H1 (cell line): ENCODE data around the gene DAB2IP. TPM values are rescaled to one million over a fixed set of nuclear protein-coding genes. Genes with fewer than 3 reads are reported as not detected.

Experiments
- CTCF ChIA-PET: fragments of 300-600 bp; sonication (Branson Sonifier 250); formaldehyde crosslinking; loops from one replicate; lab custom pipeline; 2021; ENCODE audit not compliant: partially characterized antibody; lab: Charles Lee
- POLR2A ChIA-PET: fragments of 300-600 bp; sonication (Branson Sonifier 250); formaldehyde crosslinking; loops from one replicate; lab custom pipeline; 2021; ENCODE audit warnings: inconsistent platforms; ENCODE audit not compliant: partially characterized antibody; lab: Charles Lee
- DNase-seq, 2 experiments: peaks; one replicate each; pipeline versions ENCODE4 v3.0.0 to v3.0.0-alpha.2; 2010 to 2022; ENCODE audit warnings: low spot score in 2 of 2, low read depth in 1 of 2, mixed read lengths in 1 of 2
- FAIRE-seq: peaks from 2 replicates; lab custom pipeline; 2011; peaks lifted over from hg19 to GRCh38; lab: Jason Lieb, UNC
- H2AFZ ChIP-seq: 2 replicates; pipeline ENCODE4 v1.8.1; 2012; ENCODE audit warnings: low read length, inconsistent platforms
- H2AK5ac ChIP-seq: 2 replicates; pipeline ENCODE4 v1.6.1; 2013; ENCODE audit warnings: low read depth, low read length
- H2BK120ac ChIP-seq: replicated peaks from 2 replicates; pipeline ENCODE3; 2013; ENCODE audit warnings: low read depth, low read length, inconsistent platforms
- H2BK12ac ChIP-seq: 2 replicates; pipeline ENCODE4 v1.6.1; 2013; ENCODE audit warnings: low read depth, low read length
- H2BK15ac ChIP-seq: 2 replicates; pipeline ENCODE4 v1.6.1; 2013; ENCODE audit warnings: low read length
- H2BK20ac ChIP-seq: 2 replicates; pipeline ENCODE4 v1.6.1; 2013; ENCODE audit warnings: low read length
- H2BK5ac ChIP-seq: 2 replicates; pipeline ENCODE4 v1.6.1; 2013; ENCODE audit warnings: low read depth, low read length
- H3K14ac ChIP-seq: 2 replicates; pipeline ENCODE4 v1.6.1; 2013; ENCODE audit warnings: inconsistent platforms; ENCODE audit not compliant: insufficient read length
- H3K18ac ChIP-seq: 2 replicates; pipeline ENCODE4 v1.6.1; 2013; ENCODE audit warnings: low read length; ENCODE audit errors: extremely low read depth
- H3K23ac ChIP-seq: 2 replicates; pipeline ENCODE4 v1.6.1; 2013; ENCODE audit warnings: inconsistent platforms; ENCODE audit not compliant: insufficient read length
- H3K23me2 ChIP-seq: 2 replicates; pipeline ENCODE4 v1.6.1; 2013; ENCODE audit warnings: low read depth, low read length
- H3K27ac ChIP-seq: 2 replicates; pipeline ENCODE4 v1.6.1; 2011; ENCODE audit warnings: low read depth, low read length, inconsistent platforms
- H3K27me3 ChIP-seq, 4 experiments: replicated peaks in 1 of 4; 1 replicate in 1 of 4; 2 replicates in 3 of 4; pipeline versions ENCODE4 v1.6.1 to v1.8.1; 2011 to 2013; ENCODE audit warnings: low read length in 3 of 4, mild to moderate bottlenecking in 3 of 4, inconsistent platforms in 2 of 4, mixed read lengths in 2 of 4, moderate library complexity in 1 of 4; ENCODE audit not compliant: control insufficient read depth in 3 of 4, insufficient read depth in 3 of 4; ENCODE audit errors: extremely low read depth in 1 of 4
- H3K36me3 ChIP-seq, 4 experiments: 2 replicates each; pipeline versions ENCODE4 v1.6.1 to v1.8.1; 2011 to 2013; ENCODE audit warnings: mild to moderate bottlenecking in 4 of 4, low read length in 3 of 4, moderate library complexity in 2 of 4, control low read depth in 1 of 4, inconsistent platforms in 1 of 4; ENCODE audit not compliant: insufficient read depth in 4 of 4, control insufficient read depth in 2 of 4
- H3K4ac ChIP-seq: replicated peaks from 2 replicates; pipeline ENCODE3; 2013; ENCODE audit warnings: low read length, low read depth, mixed read lengths, inconsistent platforms; ENCODE audit not compliant: insufficient read length
- H3K4me1 ChIP-seq, 4 experiments: replicated peaks in 1 of 4; 1 replicate in 1 of 4; 2 replicates in 3 of 4; pipeline versions ENCODE4 v1.6.1 to v1.8.1; 2011 to 2013; ENCODE audit warnings: low read length in 3 of 4, inconsistent platforms in 2 of 4, mixed read lengths in 1 of 4; ENCODE audit not compliant: insufficient read depth in 4 of 4, control insufficient read depth in 3 of 4
- H3K4me2 ChIP-seq, 2 experiments: 2 replicates each; pipeline versions ENCODE4 v1.6.1 to v1.8.1; 2011 to 2013; ENCODE audit warnings: low read depth in 2 of 2, low read length in 2 of 2, control low read depth in 1 of 2, inconsistent platforms in 1 of 2, mild to moderate bottlenecking in 1 of 2; ENCODE audit not compliant: insufficient read depth in 1 of 2
- H3K4me3 ChIP-seq, 4 experiments: fragments of 200-600, 300-600 bp in 1 of 4; sonication (generic), shearing (Covaris generic), sonication (Bioruptor Twin) in 1 of 4; 2 replicates each; pipeline versions ENCODE4 v1.5.1 to v1.8.1; 2011 to 2016; ENCODE audit warnings: low read length in 4 of 4, low read depth in 3 of 4, control low read depth in 2 of 4, inconsistent platforms in 2 of 4, mild to moderate bottlenecking in 2 of 4, mixed read lengths in 1 of 4, moderate library complexity in 1 of 4; ENCODE audit not compliant: insufficient read depth in 2 of 4; ENCODE audit errors: extremely low read depth in 1 of 4
- H3K56ac ChIP-seq: replicated peaks from 2 replicates; pipeline ENCODE3; 2013; ENCODE audit warnings: low read depth, mild to moderate bottlenecking, mixed read lengths, low read length, inconsistent platforms; ENCODE audit not compliant: insufficient read length
- H3K79me1 ChIP-seq: 2 replicates; pipeline ENCODE4 v1.6.1; 2013; ENCODE audit warnings: low read depth, low read length, control low read depth
- H3K79me2 ChIP-seq, 2 experiments: 2 replicates each; pipeline versions ENCODE4 v1.6.1 to v1.8.1; 2012 to 2013; ENCODE audit warnings: low read length in 2 of 2, mild to moderate bottlenecking in 2 of 2, inconsistent platforms in 1 of 2; ENCODE audit not compliant: insufficient read depth in 2 of 2, control insufficient read depth in 1 of 2
- H3K9ac ChIP-seq, 4 experiments: replicated peaks in 1 of 4; 1 replicate in 1 of 4; 2 replicates in 3 of 4; pipeline versions ENCODE4 v1.6.1 to v1.8.1; 2011 to 2013; ENCODE audit warnings: low read depth in 3 of 4, low read length in 3 of 4, control low read depth in 2 of 4, mild to moderate bottlenecking in 2 of 4, moderate library complexity in 2 of 4, inconsistent platforms in 1 of 4; ENCODE audit errors: extremely low read depth in 1 of 4
- H3K9me3 ChIP-seq, 2 experiments: 2 replicates each; pipeline versions ENCODE4 v1.6.1 to v1.8.1; 2012 to 2013; ENCODE audit warnings: mild to moderate bottlenecking in 2 of 2, moderate library complexity in 2 of 2, control low read depth in 1 of 2, inconsistent platforms in 1 of 2, low read depth in 1 of 2, low read length in 1 of 2, mixed read lengths in 1 of 2; ENCODE audit not compliant: insufficient read depth in 2 of 2
- H4K20me1 ChIP-seq, 2 experiments: replicated peaks in 1 of 2; 2 replicates each; pipeline versions ENCODE3 to v1.8.1; 2011 to 2013; ENCODE audit warnings: inconsistent platforms in 2 of 2, low read length in 2 of 2, mild to moderate bottlenecking in 1 of 2; ENCODE audit not compliant: insufficient read depth in 2 of 2, control insufficient read depth in 1 of 2
- H4K5ac ChIP-seq: 2 replicates; pipeline ENCODE4 v1.6.1; 2013; ENCODE audit warnings: low read length, low read depth, mixed read lengths, inconsistent platforms; ENCODE audit not compliant: insufficient read length
- H4K8ac ChIP-seq: 2 replicates; pipeline ENCODE4 v1.8.0; 2013; ENCODE audit warnings: mild to moderate bottlenecking, moderate library complexity, low read length, inconsistent platforms; ENCODE audit not compliant: insufficient read depth; ENCODE audit errors: extremely low read depth
- H4K91ac ChIP-seq: replicated peaks from 2 replicates; pipeline ENCODE3; 2013; ENCODE audit warnings: low read length, mixed read lengths, inconsistent platforms; ENCODE audit not compliant: insufficient read length
- EGR1 ChIP-seq: IDR thresholded peaks from 2 replicates; pipeline ENCODE4 v1.6.1; 2011; ENCODE audit warnings: low read depth, low read length, borderline replicate concordance
- GABPA ChIP-seq: IDR thresholded peaks from 2 replicates; pipeline ENCODE4 v1.6.1; 2011; ENCODE audit warnings: mild to moderate bottlenecking, low read length, moderate library complexity, borderline replicate concordance; ENCODE audit not compliant: insufficient read depth
- JUN ChIP-seq: IDR thresholded peaks from 2 replicates; pipeline ENCODE4 v1.6.1; 2011; ENCODE audit warnings: low read depth, mild to moderate bottlenecking, improper control_type of control experiment, low read length
- RNF2 ChIP-seq: fragments of 200-900, 300-1000 bp; sonication (generic); IDR thresholded peaks from 2 replicates; pipeline ENCODE4 v1.7.1; 2016; ENCODE audit warnings: borderline replicate concordance, low read depth, mild to moderate bottlenecking, antibody characterized with exemption, low read length; ENCODE audit not compliant: poor library complexity, severe bottlenecking; ENCODE audit errors: missing control alignments
- WGBS, 2 experiments: shearing (Covaris generic) in 1 of 2; methylation state at CpG; one replicate each; pipeline versions ENCODE4 v1.1.6 to v1.1.7; 2013 to 2015; ENCODE audit warnings: low lambda C conversion rate in 2 of 2, mixed read lengths in 2 of 2, inconsistent platforms in 1 of 2, low coverage in 1 of 2, missing lambda C conversion rate in 1 of 2; ENCODE audit not compliant: insufficient replicate concordance in 2 of 2, insufficient coverage in 1 of 2, insufficient read length in 1 of 2; ENCODE audit errors: extremely low coverage in 1 of 2, missing lambda C conversion rate in 1 of 2; 5-methylcytosine and 5-hydroxymethylcytosine counted together
- polyA plus RNA-seq, 7 experiments: library from polyadenylated mRNA; depleted of rRNA in 3 of 7; stranded (reverse) in 5 of 7; unstranded in 2 of 7; fragments of >200 nt in 5 of 7; fragments of 200-250 nt in 2 of 7; gene quantifications; 1 replicate in 5 of 7; 2 replicates in 1 of 7; 4 replicates in 1 of 7; pipeline versions ENCODE4 v1.2.1 to v1.2.3, GENCODE V29; 2011 to 2013; ENCODE audit warnings: missing spikeins in 2 of 7, mixed read lengths in 2 of 7
- total RNA-seq: library from RNA; stranded (reverse); fragmentation: NEBNext Ultra II Directional; extraction: Animal tissue kit (Norgen Biotek cat#: 25700); gene quantifications from 2 replicates; pipeline ENCODE4 v1.2.1, GENCODE V29; 2021
- TF ChIP-seq, protein P1 (sequence below): IDR thresholded peaks from 2 replicates; pipeline ENCODE4 v1.6.1; 2012; ENCODE audit warnings: inconsistent platforms
- TF ChIP-seq, protein P2 (sequence below), 3 experiments: IDR thresholded peaks; 1 replicate in 2 of 3; 2 replicates in 1 of 3; pipeline versions ENCODE4 v1.5.1 to v1.6.1; 2011; ENCODE audit warnings: low read length in 3 of 3, mild to moderate bottlenecking in 3 of 3, inconsistent platforms in 2 of 3, low read depth in 1 of 3, moderate library complexity in 1 of 3; ENCODE audit not compliant: insufficient read depth in 1 of 3; ENCODE audit errors: control extremely low read depth in 1 of 3

Gene DAB2IP
- total and polyA plus RNA-seq, 2 of the 8 experiments (the other 6 are each of a cell fraction or from before 2014, with no cell fraction given), result 19.7 to 39.5 TPM

DNA sequence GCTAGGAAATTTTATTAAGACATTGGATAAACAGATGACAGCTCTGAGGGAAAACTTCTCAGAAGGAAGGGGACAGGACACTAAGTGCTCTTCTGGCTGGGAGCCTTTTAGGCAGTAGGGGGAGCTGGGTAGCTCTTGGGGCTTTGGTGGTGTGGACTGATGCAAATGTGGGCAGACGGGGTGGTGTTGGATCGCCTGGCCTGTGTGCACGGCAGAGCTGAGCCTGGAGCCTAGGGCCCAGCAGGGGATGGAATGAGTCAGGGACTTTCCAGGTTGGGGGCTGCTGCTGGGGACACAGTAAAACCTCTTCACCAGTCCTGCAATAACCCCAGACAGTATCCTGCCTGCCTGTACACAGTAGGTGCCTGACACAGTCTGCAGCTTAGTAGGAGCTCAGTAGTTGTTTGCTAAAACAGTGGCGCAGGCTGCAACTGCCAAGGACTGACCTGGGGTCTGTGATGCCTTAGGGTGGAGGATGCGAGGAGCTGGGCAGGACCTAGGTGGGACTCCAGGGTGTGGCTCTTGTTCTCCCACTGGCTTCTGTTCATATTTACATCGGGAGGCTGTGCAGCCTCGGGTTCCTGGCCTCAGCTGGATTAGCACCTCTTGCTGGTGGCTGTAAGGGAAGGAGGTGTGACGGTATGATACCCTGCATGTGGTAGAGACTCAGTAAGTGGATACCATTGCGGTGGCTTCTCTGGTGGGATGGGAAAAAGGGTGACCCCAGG lies 83.8 kb downstream of the DAB2IP start:
- H4K20me1 ChIP-seq, result peaks cover 16 to 40% of the 10 kb centered on the region in 2 experiments
- CTCF ChIA-PET, result interaction anchor here (0.8 to 20.3 kb wide), 55 partner anchors 9 to 254 kb away, joined by 3 to 305 read pairs (median 5); no protein-coding TSS in a partner anchor
- H3K27me3 ChIP-seq, result peaks cover 0 to 8% (median 4%) of the 10 kb centered on the region in 4 experiments; a peak in 4 of 7 replicates
- 0 out of 2 replicates have a peak overlapping the region, but pooled peaks have one; percentile 1 for H2BK5ac ChIP-seq
- peak; percentile 71 for DNase-seq
- POLR2A ChIA-PET, result interaction anchor here (0.8 to 2.0 kb wide), 6 partner anchors 9 to 36 kb away, joined by 3 to 6 read pairs (median 4); no protein-coding TSS in a partner anchor
- H3K79me1 ChIP-seq, result peaks cover 31% of the 10 kb centered on the region
- 31% methylated on average over 9 of the region's 9 CpGs; no CpG with 5 or more reads in 1 of the 2 experiments for WGBS, 2 experiments
- H3K9ac ChIP-seq, result peak overlapping the region in 2 of 4 experiments; percentile 8 to 14; a peak in 1 of 7 replicates
- no peak overlapping the region for H3K27ac ChIP-seq
- H3K36me3 ChIP-seq, result no peaks in the 10 kb centered on the region
- H3K4me1 ChIP-seq, result peaks cover 12 to 42% (median 34%) of the 10 kb centered on the region in 4 experiments
- H3K18ac ChIP-seq, result peak overlapping the region; percentile 76; the same call in 1 of the 2 replicates
- peak; percentile 58 for FAIRE-seq
- H2AFZ ChIP-seq, result no peak overlapping the region
- 0 out of 2 replicates have a peak overlapping the region, but pooled peaks have one; percentile 81 for H2BK12ac ChIP-seq
- H4K5ac ChIP-seq, result no peak overlapping the region
- peak overlapping the region; percentile 91 to 94 for H3K4me2 ChIP-seq
- no peak overlapping the region for H2BK20ac ChIP-seq
- H2BK15ac ChIP-seq, result 0 out of 2 replicates have a peak overlapping the region, but pooled peaks have one; percentile 33
- no peaks in the 10 kb centered on the region for H3K9me3 ChIP-seq
- no peak overlapping the region for H2BK120ac ChIP-seq
- H4K8ac ChIP-seq, result no peak overlapping the region
- H3K56ac ChIP-seq, result no peak overlapping the region
- peak overlapping the region in 3 of 4 experiments; percentile 52 to 73 (median 56); a peak in 5 of 8 replicates for H3K4me3 ChIP-seq
- H3K4ac ChIP-seq, result no peak overlapping the region
- H3K14ac ChIP-seq, result no peak overlapping the region
- peaks cover 11% of the 10 kb centered on the region for H3K23me2 ChIP-seq
- no peak overlapping the region for H4K91ac ChIP-seq
- peaks cover 0 to 38% of the 10 kb centered on the region in 2 experiments; a peak in 1 of 4 replicates for H3K79me2 ChIP-seq
- H2AK5ac ChIP-seq, result peak overlapping the region; percentile 18; the same call in 1 of the 2 replicates
- no peak overlapping the region for H3K23ac ChIP-seq
- no peak for TF ChIP-seq RNF2
- TF ChIP-seq GABPA, result peak; percentile 60; the same call in 1 of the 2 replicates
- no peak for TF ChIP-seq EGR1
- TF ChIP-seq, protein P1, sequence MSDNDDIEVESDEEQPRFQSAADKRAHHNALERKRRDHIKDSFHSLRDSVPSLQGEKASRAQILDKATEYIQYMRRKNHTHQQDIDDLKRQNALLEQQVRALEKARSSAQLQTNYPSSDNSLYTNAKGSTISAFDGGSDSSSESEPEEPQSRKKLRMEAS, result peak; percentile 40; the same call in 1 of the 2 replicates
- TF ChIP-seq, protein P2, sequence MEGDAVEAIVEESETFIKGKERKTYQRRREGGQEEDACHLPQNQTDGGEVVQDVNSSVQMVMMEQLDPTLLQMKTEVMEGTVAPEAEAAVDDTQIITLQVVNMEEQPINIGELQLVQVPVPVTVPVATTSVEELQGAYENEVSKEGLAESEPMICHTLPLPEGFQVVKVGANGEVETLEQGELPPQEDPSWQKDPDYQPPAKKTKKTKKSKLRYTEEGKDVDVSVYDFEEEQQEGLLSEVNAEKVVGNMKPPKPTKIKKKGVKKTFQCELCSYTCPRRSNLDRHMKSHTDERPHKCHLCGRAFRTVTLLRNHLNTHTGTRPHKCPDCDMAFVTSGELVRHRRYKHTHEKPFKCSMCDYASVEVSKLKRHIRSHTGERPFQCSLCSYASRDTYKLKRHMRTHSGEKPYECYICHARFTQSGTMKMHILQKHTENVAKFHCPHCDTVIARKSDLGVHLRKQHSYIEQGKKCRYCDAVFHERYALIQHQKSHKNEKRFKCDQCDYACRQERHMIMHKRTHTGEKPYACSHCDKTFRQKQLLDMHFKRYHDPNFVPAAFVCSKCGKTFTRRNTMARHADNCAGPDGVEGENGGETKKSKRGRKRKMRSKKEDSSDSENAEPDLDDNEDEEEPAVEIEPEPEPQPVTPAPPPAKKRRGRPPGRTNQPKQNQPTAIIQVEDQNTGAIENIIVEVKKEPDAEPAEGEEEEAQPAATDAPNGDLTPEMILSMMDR (IDR thresholded peaks at IDR 0.05; ENCODE audit: control extremely low read depth in 1 of 3, insufficient read depth in 1 of 3, low read depth in 1 of 3, low read length in 3 of 3), result peak; percentile 67 to 80 (median 77)
- TF ChIP-seq JUN, result peak; percentile 24; the same call in 1 of the 2 replicates
